HG03521 (cell line): ENCODE results near the gene NOL12.
"Not testable (repeated sequence)": the region's sequence is repeated elsewhere in the genome, so short reads cannot be mapped to it uniquely, and the experiment has no call there.

Source experiments
- ATAC-seq: cut with Tn5 transposase; IDR thresholded peaks from one replicate; pipeline ENCODE4 v1.9.1; 2021; ENCODE audit warnings: mild to moderate bottlenecking, moderate library complexity; ENCODE audit not compliant: unreplicated experiment

NOL12 gene

GRCh38 chr22:37686002-37686982 is at the start of gene NOL12:
NOL12 (plus strand) TSS chr22:37686343; CDS start chr22:37686393, 50 bp downstream.
- ATAC-seq = peak; percentile 65

- ATAC-seq = no peak
Measured at GRCh38 chr22:37636949-37637273, 49.2 kb upstream of the NOL12 start.

- no peak for ATAC-seq
Measured at GRCh38 chr22:37638391-37639069, 47.6 kb upstream of the NOL12 start.

GRCh38 chr22:37639070-37639760 is 46.9 kb upstream of the NOL12 start, which contains the start of gene SH3BP1:
SH3BP1 (plus strand) TSS chr22:37639669; CDS start chr22:37639788, 119 bp downstream.
- ATAC-seq = no peak

- ATAC-seq = no peak
Measured at GRCh38 chr22:37639771-37640590, 46.2 kb upstream of the NOL12 start.

GRCh38 chr22:37640591-37641560 is 45.3 kb upstream of the NOL12 start:
- no peak for ATAC-seq

- no peak for ATAC-seq
Measured at GRCh38 chr22:37641561-37641949, 44.6 kb upstream of the NOL12 start.

GRCh38 chr22:37643225-37643847 is 42.8 kb upstream of the NOL12 start:
- ATAC-seq = no peak

GRCh38 chr22:37647317-37647716 is 38.8 kb upstream of the NOL12 start:
- no peak for ATAC-seq

- no peak for ATAC-seq
Measured at GRCh38 chr22:37647928-37648327, 38.2 kb upstream of the NOL12 start.

GRCh38 chr22:37650463-37651136 is 35.5 kb upstream of the NOL12 start:
- no peak for ATAC-seq

- ATAC-seq = no peak
Measured at GRCh38 chr22:37654563-37655251, 31.4 kb upstream of the NOL12 start.

GRCh38 chr22:37655252-37655563 is 30.9 kb upstream of the NOL12 start:
- no peak for ATAC-seq

GRCh38 chr22:37656583-37656982 is 29.6 kb upstream of the NOL12 start:
- ATAC-seq = not testable (repeated sequence)

GRCh38 chr22:37657590-37658132 is 28.5 kb upstream of the NOL12 start:
- ATAC-seq = no peak

GRCh38 chr22:37658133-37659065 is 27.7 kb upstream of the NOL12 start, which contains the start of gene PDXP:
PDXP (plus strand) TSS chr22:37658723; CDS start chr22:37658783, 60 bp downstream.
- ATAC-seq = peak; percentile 81
